GM18526 (cell line): ENCODE data around the gene SH2D2A.
A peak's percentile ranks its signal among the peaks of the same experiment; 100 is the strongest.

Experiments used
- POLR2A ChIP-seq: IDR thresholded peaks from 3 replicates; pipeline ENCODE4 v1.6.1; 2011; ENCODE audit not compliant: insufficient read length; ENCODE audit errors: extremely low read depth

The SH2D2A gene

GRCh38 chr1:156781585-156782186 is 35.0 kb downstream of the SH2D2A start:
- TF ChIP-seq POLR2A = no peak

- no peak for TF ChIP-seq POLR2A
Observed at GRCh38 chr1:156777573-156777972, 39.1 kb downstream of the SH2D2A start.

GRCh38 chr1:156776942-156777341 is 39.7 kb downstream of the SH2D2A start:
- TF ChIP-seq POLR2A = no peak

- TF ChIP-seq POLR2A = no peak
Observed at GRCh38 chr1:156775799-156776198, 40.8 kb downstream of the SH2D2A start.

- TF ChIP-seq POLR2A = no peak
Observed at GRCh38 chr1:156773607-156774006, 43.0 kb downstream of the SH2D2A start.

GRCh38 chr1:156772728-156773497 is 43.7 kb downstream of the SH2D2A start:
- no peak for TF ChIP-seq POLR2A

- TF ChIP-seq POLR2A = no peak
Observed at GRCh38 chr1:156772222-156772621, 44.4 kb downstream of the SH2D2A start.

- TF ChIP-seq POLR2A = no peak
Observed at GRCh38 chr1:156768610-156769295, 47.9 kb downstream of the SH2D2A start.

GRCh38 chr1:156767879-156768604 is 48.6 kb downstream of the SH2D2A start:
- no peak for TF ChIP-seq POLR2A

- TF ChIP-seq POLR2A = peak; percentile 33
Observed at GRCh38 chr1:156767101-156767878, 49.4 kb downstream of the SH2D2A start, which contains the start of gene PRCC. Gene PRCC (plus strand): TSS chr1:156767535. CDS start chr1:156767772, 237 bp downstream.

- peak; percentile 41 for TF ChIP-seq POLR2A
Observed at GRCh38 chr1:156766298-156767100, 50.1 kb downstream of the SH2D2A start.

GRCh38 chr1:156765666-156766065 is 51.0 kb downstream of the SH2D2A start:
- TF ChIP-seq POLR2A = no peak

GRCh38 chr1:156760796-156761104 is 55.9 kb downstream of the SH2D2A start:
- no peak for TF ChIP-seq POLR2A
